Neural cell (in vitro differentiated cells): ENCODE results near the gene TRIM14. TPM values are rescaled to one million over a fixed set of nuclear protein-coding genes. Genes with fewer than 3 reads are reported as not detected.

Source experiments
- H2AFZ ChIP-seq: fragments of 200-600, 300-800 bp; sonication (generic), shearing (Covaris generic); 2 replicates; pipeline ENCODE4 v1.6.0; 2014; ENCODE audit warnings: low read depth, mild to moderate bottlenecking, antibody characterized with exemption, low read length, moderate library complexity
- H3F3A ChIP-seq: fragments of 200-600 bp; shearing (Covaris generic); 2 replicates; pipeline ENCODE4 v1.6.1; 2016; ENCODE audit warnings: mild to moderate bottlenecking, moderate library complexity, mixed read lengths, antibody characterized with exemption, low read length; ENCODE audit not compliant: insufficient read depth, poor library complexity, severe bottlenecking
- H3K27ac ChIP-seq: fragments of 200-600, 300-800 bp; sonication (generic), shearing (Covaris generic); 2 replicates; pipeline ENCODE4 v1.5.1; 2014; ENCODE audit warnings: mild to moderate bottlenecking, low read length, moderate library complexity
- H3K27me3 ChIP-seq: fragments of 300-800, 200-600 bp; sonication (generic), shearing (Covaris generic); 2 replicates; pipeline ENCODE4 v1.6.0; 2014; ENCODE audit warnings: mild to moderate bottlenecking, low read depth, low read length, moderate library complexity; ENCODE audit not compliant: insufficient read depth
- H3K36me3 ChIP-seq: fragments of 300-800, 200-600 bp; sonication (generic), shearing (Covaris generic); 2 replicates; pipeline ENCODE4 v1.5.1; 2014; ENCODE audit warnings: mild to moderate bottlenecking, antibody characterized with exemption, low read length, moderate library complexity; ENCODE audit not compliant: insufficient read depth
- H3K4me2 ChIP-seq: fragments of 300-800, 200-600 bp; sonication (generic), shearing (Covaris generic); 2 replicates; pipeline ENCODE4 v1.6.0; 2014; ENCODE audit warnings: mild to moderate bottlenecking, low read length
- H3K4me3 ChIP-seq: fragments of 300-800, 200-600 bp; sonication (generic), shearing (Covaris generic); 2 replicates; pipeline ENCODE4 v1.5.1; 2014; ENCODE audit warnings: mild to moderate bottlenecking, low read length, moderate library complexity
- H3K79me2 ChIP-seq: fragments of 200-600 bp; shearing (Covaris generic); replicated peaks from 2 replicates; pipeline ENCODE4 v1.6.0; 2014; ENCODE audit warnings: mild to moderate bottlenecking, low read length, moderate library complexity; ENCODE audit not compliant: insufficient read depth
- H3K9ac ChIP-seq: fragments of 300-800, 200-600 bp; sonication (generic), shearing (Covaris generic); 2 replicates; pipeline ENCODE4 v1.6.1; 2016; ENCODE audit warnings: mild to moderate bottlenecking, low read length, mixed read lengths
- H3K9me2 ChIP-seq: fragments of 200-600 bp; shearing (Covaris generic); 2 replicates; pipeline ENCODE4 v1.6.1; 2016; ENCODE audit warnings: mild to moderate bottlenecking, low read length, mixed read lengths; ENCODE audit not compliant: insufficient read depth
- H3K9me3 ChIP-seq: fragments of 200-600, 300-800 bp; sonication (generic), shearing (Covaris generic); 2 replicates; pipeline ENCODE4 v1.6.1; 2016; ENCODE audit warnings: mild to moderate bottlenecking, mixed run types, low read length, moderate library complexity, mixed read lengths
- H4K20me1 ChIP-seq: fragments of 200-600 bp; shearing (Covaris generic); 2 replicates; pipeline ENCODE4 v1.6.1; 2016; ENCODE audit warnings: mild to moderate bottlenecking, mixed run types; ENCODE audit not compliant: insufficient read depth
- EP300 ChIP-seq: fragments of 450-650 bp; conservative IDR thresholded peaks from 2 replicates; pipeline ENCODE4 v1.6.1; 2014; ENCODE audit warnings: antibody characterized with exemption, mild to moderate bottlenecking, moderate library complexity; ENCODE audit not compliant: poor library complexity, severe bottlenecking
- EZH2 ChIP-seq: fragments of 200-600, 300-800 bp; shearing (Covaris generic), sonication (generic); IDR thresholded peaks from 2 replicates; pipeline ENCODE4 v1.6.1; 2014; ENCODE audit warnings: antibody characterized with exemption, low read length, borderline replicate concordance, mild to moderate bottlenecking; ENCODE audit not compliant: insufficient read depth, poor library complexity, severe bottlenecking
- MXI1 ChIP-seq: fragments of 450-650 bp; conservative IDR thresholded peaks from 2 replicates; pipeline ENCODE4 v1.6.1; 2014; ENCODE audit warnings: antibody characterized with exemption, mild to moderate bottlenecking; ENCODE audit not compliant: poor library complexity, severe bottlenecking
- POLR2AphosphoS5 ChIP-seq: IDR thresholded peaks from 2 replicates; pipeline ENCODE4 v1.6.1; 2012
- RAD21 ChIP-seq: fragments of 450-650 bp; conservative IDR thresholded peaks from 2 replicates; pipeline ENCODE4 v1.6.1; 2014; ENCODE audit warnings: antibody characterized with exemption, mild to moderate bottlenecking, moderate library complexity
- SMC3 ChIP-seq: fragments of 450-650 bp; conservative IDR thresholded peaks from 2 replicates; pipeline ENCODE4 v1.6.1; 2014; ENCODE audit warnings: antibody characterized with exemption, mild to moderate bottlenecking, moderate library complexity; ENCODE audit not compliant: poor library complexity
- TAF1 ChIP-seq: IDR thresholded peaks from 2 replicates; pipeline ENCODE4 v1.6.1; 2012; ENCODE audit warnings: low read depth
- polyA plus RNA-seq: library from polyadenylated mRNA; depleted of rRNA; stranded (reverse); fragments of >200 nt; gene quantifications from 2 replicates; pipeline ENCODE4 v1.2.3, GENCODE V29; 2014
- TF ChIP-seq, protein P1 (sequence below): IDR thresholded peaks from 2 replicates; pipeline ENCODE4 v1.6.1; 2012; ENCODE audit warnings: borderline replicate concordance
- TF ChIP-seq, protein P2 (sequence below): fragments of 450-650 bp; IDR thresholded peaks from 2 replicates; pipeline ENCODE4 v1.5.1; 2014; ENCODE audit warnings: antibody characterized with exemption, mild to moderate bottlenecking, moderate library complexity; ENCODE audit not compliant: poor library complexity, severe bottlenecking

The TRIM14 gene
- polyA plus RNA-seq, 1 donor from 2014 or later: not detected

DNA sequence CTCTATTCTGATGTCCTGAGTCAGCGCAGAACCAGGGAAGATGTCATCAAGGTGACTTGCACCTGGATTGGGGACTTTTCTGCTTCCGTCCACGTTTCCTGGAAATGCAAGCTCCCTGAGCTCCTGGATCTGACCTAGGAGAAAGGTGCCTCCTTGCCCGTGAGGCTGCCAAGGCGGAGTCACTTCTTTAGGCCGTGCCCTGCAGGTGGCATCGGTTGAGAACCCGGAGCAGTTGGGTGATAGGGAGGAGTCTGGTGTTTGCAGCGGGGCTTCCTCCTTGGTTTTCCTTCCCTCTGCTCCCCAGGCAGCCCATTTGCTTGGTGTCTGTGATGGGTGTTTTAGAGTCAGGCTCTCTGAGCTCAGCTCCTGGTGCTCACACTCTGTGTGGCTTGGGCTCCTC, 47.3 kb downstream of the TRIM14 start:
- Histone ChIP-seq H3K27me3 (no peaks in the 10 kb centered on the region), H3K9me3 (no peaks in the 10 kb centered on the region), H3K9me2 (no peaks in the 10 kb centered on the region), H3K27ac (no peak overlapping the region), H3F3A (no peaks in the 10 kb centered on the region), H2AFZ (no peak overlapping the region), H3K79me2 (no peaks in the 10 kb centered on the region), H3K9ac (no peak overlapping the region), H4K20me1 (no peaks in the 10 kb centered on the region), H3K36me3 (no peaks in the 10 kb centered on the region), H3K4me3 (no peak overlapping the region), H3K4me2 (no peak overlapping the region)
- TF ChIP-seq EZH2: no peak
- TF ChIP-seq EP300: no peak
- TF ChIP-seq TAF1: no peak
- no peak for TF ChIP-seq MXI1
- no peak for TF ChIP-seq POLR2AphosphoS5
- TF ChIP-seq, protein P1, sequence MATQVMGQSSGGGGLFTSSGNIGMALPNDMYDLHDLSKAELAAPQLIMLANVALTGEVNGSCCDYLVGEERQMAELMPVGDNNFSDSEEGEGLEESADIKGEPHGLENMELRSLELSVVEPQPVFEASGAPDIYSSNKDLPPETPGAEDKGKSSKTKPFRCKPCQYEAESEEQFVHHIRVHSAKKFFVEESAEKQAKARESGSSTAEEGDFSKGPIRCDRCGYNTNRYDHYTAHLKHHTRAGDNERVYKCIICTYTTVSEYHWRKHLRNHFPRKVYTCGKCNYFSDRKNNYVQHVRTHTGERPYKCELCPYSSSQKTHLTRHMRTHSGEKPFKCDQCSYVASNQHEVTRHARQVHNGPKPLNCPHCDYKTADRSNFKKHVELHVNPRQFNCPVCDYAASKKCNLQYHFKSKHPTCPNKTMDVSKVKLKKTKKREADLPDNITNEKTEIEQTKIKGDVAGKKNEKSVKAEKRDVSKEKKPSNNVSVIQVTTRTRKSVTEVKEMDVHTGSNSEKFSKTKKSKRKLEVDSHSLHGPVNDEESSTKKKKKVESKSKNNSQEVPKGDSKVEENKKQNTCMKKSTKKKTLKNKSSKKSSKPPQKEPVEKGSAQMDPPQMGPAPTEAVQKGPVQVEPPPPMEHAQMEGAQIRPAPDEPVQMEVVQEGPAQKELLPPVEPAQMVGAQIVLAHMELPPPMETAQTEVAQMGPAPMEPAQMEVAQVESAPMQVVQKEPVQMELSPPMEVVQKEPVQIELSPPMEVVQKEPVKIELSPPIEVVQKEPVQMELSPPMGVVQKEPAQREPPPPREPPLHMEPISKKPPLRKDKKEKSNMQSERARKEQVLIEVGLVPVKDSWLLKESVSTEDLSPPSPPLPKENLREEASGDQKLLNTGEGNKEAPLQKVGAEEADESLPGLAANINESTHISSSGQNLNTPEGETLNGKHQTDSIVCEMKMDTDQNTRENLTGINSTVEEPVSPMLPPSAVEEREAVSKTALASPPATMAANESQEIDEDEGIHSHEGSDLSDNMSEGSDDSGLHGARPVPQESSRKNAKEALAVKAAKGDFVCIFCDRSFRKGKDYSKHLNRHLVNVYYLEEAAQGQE: no peak
- no peak for TF ChIP-seq SMC3
- TF ChIP-seq, protein P2, sequence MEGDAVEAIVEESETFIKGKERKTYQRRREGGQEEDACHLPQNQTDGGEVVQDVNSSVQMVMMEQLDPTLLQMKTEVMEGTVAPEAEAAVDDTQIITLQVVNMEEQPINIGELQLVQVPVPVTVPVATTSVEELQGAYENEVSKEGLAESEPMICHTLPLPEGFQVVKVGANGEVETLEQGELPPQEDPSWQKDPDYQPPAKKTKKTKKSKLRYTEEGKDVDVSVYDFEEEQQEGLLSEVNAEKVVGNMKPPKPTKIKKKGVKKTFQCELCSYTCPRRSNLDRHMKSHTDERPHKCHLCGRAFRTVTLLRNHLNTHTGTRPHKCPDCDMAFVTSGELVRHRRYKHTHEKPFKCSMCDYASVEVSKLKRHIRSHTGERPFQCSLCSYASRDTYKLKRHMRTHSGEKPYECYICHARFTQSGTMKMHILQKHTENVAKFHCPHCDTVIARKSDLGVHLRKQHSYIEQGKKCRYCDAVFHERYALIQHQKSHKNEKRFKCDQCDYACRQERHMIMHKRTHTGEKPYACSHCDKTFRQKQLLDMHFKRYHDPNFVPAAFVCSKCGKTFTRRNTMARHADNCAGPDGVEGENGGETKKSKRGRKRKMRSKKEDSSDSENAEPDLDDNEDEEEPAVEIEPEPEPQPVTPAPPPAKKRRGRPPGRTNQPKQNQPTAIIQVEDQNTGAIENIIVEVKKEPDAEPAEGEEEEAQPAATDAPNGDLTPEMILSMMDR: no peak
- no peak for TF ChIP-seq RAD21

GRCh38 chr9:98070704-98071103, 48.3 kb downstream of the TRIM14 start:
- no peaks in the 10 kb centered on the region for H3K79me2 ChIP-seq
- no peak overlapping the region for H3K27ac ChIP-seq
- H3F3A ChIP-seq: no peaks in the 10 kb centered on the region
- TF ChIP-seq, protein P1: no peak
- no peak for TF ChIP-seq EP300
- no peak for TF ChIP-seq RAD21
- no peak for TF ChIP-seq TAF1
- no peak for TF ChIP-seq SMC3
- no peak for TF ChIP-seq POLR2AphosphoS5
- TF ChIP-seq, protein P2: no peak
- TF ChIP-seq MXI1: no peak
- no peak for TF ChIP-seq EZH2
- no peaks in the 10 kb centered on the region for H3K9me2 ChIP-seq
- no peak overlapping the region for H3K4me3 ChIP-seq
- H3K4me2 ChIP-seq: no peak overlapping the region
- no peaks in the 10 kb centered on the region for H3K9me3 ChIP-seq
- no peaks in the 10 kb centered on the region for H3K27me3 ChIP-seq
- H2AFZ ChIP-seq: no peak overlapping the region
- no peak overlapping the region for H3K9ac ChIP-seq
- no peaks in the 10 kb centered on the region for H3K36me3 ChIP-seq
- no peaks in the 10 kb centered on the region for H4K20me1 ChIP-seq
